Endometrium (tissue), 2 donors: ENCODE data around the gene DHX40.
"Not testable (repeated sequence)": the region's sequence is repeated elsewhere in the genome, so short reads cannot be mapped to it uniquely, and the experiment has no call there.

ENCODE experiments used
- FAIRE-seq: peaks from 2 replicates; lab custom pipeline; 2012; peaks lifted over from hg19 to GRCh38; lab: Jason Lieb, UNC
- donor health status: control.
- donor health status: control.

The DHX40 gene

DNA sequence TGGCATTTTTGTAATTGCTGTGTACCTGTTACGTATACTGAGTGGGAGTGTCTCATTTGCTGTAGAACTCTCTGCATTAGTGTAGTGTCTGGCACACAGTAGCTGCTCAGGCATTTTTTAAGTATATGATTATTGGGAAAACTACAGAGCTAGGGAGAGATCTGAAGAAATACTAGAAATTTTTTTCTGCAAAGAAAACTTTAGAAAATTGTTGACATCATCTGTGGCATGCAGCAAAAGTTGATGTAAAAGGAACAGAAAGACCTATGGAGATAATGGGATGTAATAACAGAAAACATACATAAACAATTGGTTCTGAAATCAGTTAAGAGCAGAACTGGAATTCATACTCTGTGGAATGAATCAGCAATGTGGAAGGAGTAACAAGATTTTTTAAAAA lies 65.9 kb downstream of the DHX40 start:
- no peak for FAIRE-seq

DNA sequence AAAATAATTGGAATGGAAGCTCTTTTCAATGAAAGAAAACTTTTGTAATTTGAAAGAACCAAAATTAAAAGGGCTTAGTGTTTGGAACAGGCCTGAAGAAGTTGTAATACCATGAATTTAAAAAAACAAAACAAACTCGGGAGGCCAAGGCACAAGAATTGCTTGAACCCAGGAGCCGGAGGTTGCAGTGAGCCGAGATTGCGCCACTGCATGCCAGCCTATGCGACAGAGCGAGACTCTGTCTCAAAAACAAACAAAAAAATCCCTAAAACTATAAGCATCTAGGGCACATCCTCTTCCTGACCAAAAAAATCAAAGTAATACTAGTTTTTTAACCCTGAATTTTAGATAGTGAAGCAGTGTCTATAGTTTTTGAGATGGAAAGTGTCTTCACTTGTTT lies 67.0 kb downstream of the DHX40 start:
- FAIRE-seq, result no peak

GRCh38 chr17:59633658-59634359 lies 68.4 kb downstream of the DHX40 start:
- no peak for FAIRE-seq

DNA sequence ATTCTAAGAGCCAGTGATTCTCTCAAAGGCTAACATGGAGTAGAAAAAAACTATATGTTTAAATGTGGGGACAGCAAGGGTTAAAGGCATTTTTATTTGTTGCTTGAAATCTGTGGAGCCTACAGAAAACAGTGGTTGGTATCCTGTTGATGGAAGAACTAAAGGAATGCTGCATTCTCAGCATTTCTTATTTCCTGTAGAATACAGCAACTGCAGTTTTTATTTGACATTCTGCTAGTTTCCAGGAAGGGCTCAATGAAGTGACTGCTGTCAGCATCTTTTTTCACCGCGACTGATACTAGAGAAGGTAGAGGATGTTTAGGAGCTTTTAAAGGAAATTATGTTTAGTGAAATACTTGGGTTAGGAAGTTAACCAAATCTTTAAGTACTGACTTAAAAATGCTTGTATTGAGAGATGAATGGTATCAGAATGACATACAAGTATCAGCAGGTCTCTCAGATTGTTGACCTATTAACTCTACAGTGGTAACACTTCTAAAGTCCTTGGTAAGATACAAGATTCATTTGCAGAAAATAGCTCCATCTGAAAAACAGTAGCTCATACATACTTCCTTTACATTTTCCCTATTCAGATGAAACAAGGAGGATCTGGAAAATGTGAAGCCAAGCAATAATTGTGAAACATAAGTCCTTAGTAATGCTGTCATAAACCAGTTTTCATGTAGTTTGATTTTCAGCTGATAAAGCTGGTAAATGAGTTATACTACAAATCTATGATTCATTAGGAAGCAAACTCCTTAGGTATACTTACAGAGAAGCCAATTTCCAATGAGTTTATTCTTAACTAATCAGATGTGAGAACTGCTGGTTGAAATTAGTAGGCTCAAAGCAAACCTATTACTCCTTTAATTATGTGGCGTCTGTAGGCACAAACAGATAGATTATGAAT lies 69.5 kb downstream of the DHX40 start:
- no peak for FAIRE-seq

GRCh38 chr17:59637611-59638310 lies 72.4 kb downstream of the DHX40 start:
- FAIRE-seq, result no peak

- FAIRE-seq, result no peak
Measured at GRCh38 chr17:59638553-59638952, 73.1 kb downstream of the DHX40 start.

DNA sequence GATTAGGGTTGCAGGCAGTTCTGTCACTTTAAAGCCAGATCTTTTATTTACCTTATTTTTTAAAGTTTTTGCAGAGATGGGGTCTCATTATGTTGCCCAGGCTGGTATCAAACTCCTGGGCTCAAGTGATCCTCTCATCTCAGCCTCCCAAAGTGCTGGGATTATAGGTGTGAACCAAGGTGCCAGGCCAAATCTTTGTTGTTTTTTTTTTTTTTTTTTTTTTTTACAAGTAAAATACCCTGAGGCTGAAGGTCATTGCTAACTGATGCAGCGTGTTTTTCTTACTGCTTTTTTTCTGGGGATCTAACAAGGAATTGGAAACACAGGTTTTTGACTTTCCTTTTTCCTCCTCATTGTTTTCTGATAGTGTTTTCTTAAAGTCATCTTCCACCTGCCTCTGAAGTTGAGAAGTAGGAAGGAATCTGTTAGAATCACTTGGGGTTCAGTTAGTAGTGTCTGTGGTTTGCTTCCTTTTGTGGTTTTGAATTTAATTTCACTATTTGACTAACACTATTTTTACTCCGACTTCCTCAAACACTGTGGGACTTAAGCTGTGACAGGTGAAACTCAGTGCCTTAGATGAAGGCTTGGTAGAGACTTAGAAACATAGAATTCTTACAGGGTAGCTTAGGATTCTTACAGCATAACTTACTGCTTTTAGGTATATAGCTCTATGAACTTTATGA lies 76.5 kb downstream of the DHX40 start:
- FAIRE-seq, result no peak

GRCh38 chr17:59642565-59642964 lies 77.2 kb downstream of the DHX40 start:
- FAIRE-seq, result no peak

GRCh38 chr17:59643159-59644140 lies 78.0 kb downstream of the DHX40 start:
- no peak for FAIRE-seq

GRCh38 chr17:59647288-59647687 lies 81.9 kb downstream of the DHX40 start:
- FAIRE-seq, result no peak

GRCh38 chr17:59649886-59650285 lies 84.5 kb downstream of the DHX40 start:
- no peak for FAIRE-seq

- FAIRE-seq, result no peak
Measured at GRCh38 chr17:59650642-59651041, 85.2 kb downstream of the DHX40 start.

DNA sequence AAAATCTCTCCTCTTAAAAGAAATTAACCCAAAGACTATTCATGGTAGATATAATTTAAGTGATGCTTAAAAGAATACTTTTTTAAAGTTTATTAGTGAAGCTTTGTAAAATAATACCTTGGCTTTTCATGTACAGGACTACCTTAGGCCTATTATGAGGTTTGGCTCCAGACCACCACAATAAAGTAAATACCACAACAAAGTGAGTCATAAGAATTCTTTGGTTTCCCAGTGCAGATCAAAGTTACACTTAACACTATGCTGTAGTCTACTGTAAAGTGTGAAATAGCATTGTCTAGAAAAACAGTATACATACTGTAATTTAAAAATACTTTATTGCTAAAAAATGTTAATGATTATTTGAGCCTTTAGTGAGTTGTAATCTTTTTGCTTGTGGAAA lies 85.9 kb downstream of the DHX40 start:
- FAIRE-seq, result no peak

- no peak for FAIRE-seq
Measured at GRCh38 chr17:59652119-59652518, 86.7 kb downstream of the DHX40 start.

- not testable (repeated sequence) for FAIRE-seq
Measured at GRCh38 chr17:59656624-59657023, 91.2 kb downstream of the DHX40 start.
